Measurements from ENCODE around the gene GPR25.
"Not testable (repeated sequence)": the region's sequence is repeated elsewhere in the genome, so short reads cannot be mapped to it uniquely, and the experiment has no call there.

- TF ChIP-seq POLR2A (IDR thresholded peaks at IDR 0.05; ENCODE audit: low read depth, low read length); POLR2AphosphoS5 (IDR thresholded peaks at IDR 0.05; ENCODE audit: low read depth, low read length); TAF1 (IDR thresholded peaks at IDR 0.05; ENCODE audit: borderline replicate concordance, low read depth, low read length): not testable (repeated sequence)
Observed at GRCh38 chr1:200911936-200912335, 39.2 kb downstream of the GPR25 start.
